Glutamatergic neuron (in vitro differentiated cells): Measurements from ENCODE around the gene BHLHA15. TPM values are rescaled to one million over a fixed set of nuclear protein-coding genes. Genes with fewer than 3 reads are reported as not detected.
A peak's percentile ranks its signal among the peaks of the same experiment; 100 is the strongest.

Experiments
- DNase-seq: peaks from one replicate; pipeline ENCODE4 v3.0.0; 2022
- H3K27ac Mint-ChIP-seq: one replicate; pipeline ENCODE4 v1.8.0; 2020; ENCODE audit warnings: mild to moderate bottlenecking, mixed read lengths, inconsistent platforms; ENCODE audit not compliant: unreplicated experiment
- H3K27me3 Mint-ChIP-seq: one replicate; pipeline ENCODE4 v1.8.0; 2020; ENCODE audit warnings: mild to moderate bottlenecking, moderate library complexity, mixed read lengths, inconsistent platforms; ENCODE audit not compliant: unreplicated experiment
- H3K36me3 Mint-ChIP-seq: one replicate; pipeline ENCODE4 v1.8.0; 2020; ENCODE audit warnings: mild to moderate bottlenecking, mixed read lengths, inconsistent platforms; ENCODE audit not compliant: unreplicated experiment
- H3K4me1 Mint-ChIP-seq: one replicate; pipeline ENCODE4 v1.8.0; 2020; ENCODE audit warnings: mild to moderate bottlenecking, low read depth, mixed read lengths, inconsistent platforms; ENCODE audit not compliant: unreplicated experiment
- H3K4me3 Mint-ChIP-seq: one replicate; pipeline ENCODE4 v1.8.0; 2020; ENCODE audit warnings: mild to moderate bottlenecking, mixed read lengths, inconsistent platforms; ENCODE audit not compliant: unreplicated experiment
- H3K9me3 Mint-ChIP-seq: one replicate; pipeline ENCODE4 v1.8.0; 2020; ENCODE audit warnings: mild to moderate bottlenecking, moderate library complexity, mixed read lengths, inconsistent platforms; ENCODE audit not compliant: unreplicated experiment
- CTCF ChIP-seq: fragments of 200-600 bp; sonication (generic); IDR thresholded peaks from one replicate; pipeline ENCODE4 v1.5.0; 2021; ENCODE audit not compliant: partially characterized antibody, unreplicated experiment
- total RNA-seq: library from RNA; stranded (reverse); fragmentation: NEBNext Ultra II Directional; extraction: Animal tissue kit (Norgen Biotek cat#: 25700); gene quantifications from one replicate; pipeline ENCODE4 v1.2.1, GENCODE V29; 2021; ENCODE audit not compliant: unreplicated experiment

Gene BHLHA15
- total RNA-seq, 1 donor from 2014 or later, result not detected

- peaks cover 6% of the 10 kb centered on the region for H3K36me3 Mint-ChIP-seq
- TF ChIP-seq CTCF, result no peak
- H3K9me3 Mint-ChIP-seq, result peaks cover 7% of the 10 kb centered on the region
- H3K4me3 Mint-ChIP-seq, result no peak overlapping the region
- H3K4me1 Mint-ChIP-seq, result no peaks in the 10 kb centered on the region
- H3K27me3 Mint-ChIP-seq, result no peaks in the 10 kb centered on the region
- no peak for DNase-seq
- H3K27ac Mint-ChIP-seq, result no peak overlapping the region
Observed at GRCh38 chr7:98238076-98238475, 26.8 kb downstream of the BHLHA15 start.

- no peak for TF ChIP-seq CTCF
- Mint-ChIP-seq H3K36me3 (peaks cover 6% of the 10 kb centered on the region), H3K4me3 (no peak overlapping the region), H3K9me3 (peaks cover 5% of the 10 kb centered on the region), H3K27ac (no peak overlapping the region), H3K4me1 (no peaks in the 10 kb centered on the region), H3K27me3 (no peaks in the 10 kb centered on the region)
- no peak for DNase-seq
Observed at GRCh38 chr7:98238976-98239375, 27.7 kb downstream of the BHLHA15 start.

- Mint-ChIP-seq H3K4me3 (no peak overlapping the region), H3K27ac (peak overlapping the region; percentile 12), H3K27me3 (no peaks in the 10 kb centered on the region), H3K4me1 (no peaks in the 10 kb centered on the region), H3K36me3 (peaks cover 6% of the 10 kb centered on the region), H3K9me3 (peaks cover 3% of the 10 kb centered on the region)
- peak; percentile 81 for DNase-seq
- TF ChIP-seq CTCF, result peak; percentile 83
Observed at GRCh38 chr7:98240961-98241673, 29.9 kb downstream of the BHLHA15 start.

GRCh38 chr7:98241674-98242241 lies 30.5 kb downstream of the BHLHA15 start:
- peak overlapping the region; percentile 12 for H3K27ac Mint-ChIP-seq
- peaks cover 6% of the 10 kb centered on the region for H3K36me3 Mint-ChIP-seq
- DNase-seq, result no peak
- no peak overlapping the region for H3K4me3 Mint-ChIP-seq
- peaks cover 3% of the 10 kb centered on the region for H3K9me3 Mint-ChIP-seq
- no peaks in the 10 kb centered on the region for H3K4me1 Mint-ChIP-seq
- H3K27me3 Mint-ChIP-seq, result no peaks in the 10 kb centered on the region
- peak; percentile 49 for TF ChIP-seq CTCF

- H3K27me3 Mint-ChIP-seq, result peaks cover 2% of the 10 kb centered on the region
- no peak overlapping the region for H3K4me3 Mint-ChIP-seq
- H3K4me1 Mint-ChIP-seq, result peaks cover 1% of the 10 kb centered on the region
- TF ChIP-seq CTCF, result no peak
- DNase-seq, result no peak
- H3K27ac Mint-ChIP-seq, result no peak overlapping the region
- H3K9me3 Mint-ChIP-seq, result peaks cover 3% of the 10 kb centered on the region
- peaks cover 6% of the 10 kb centered on the region for H3K36me3 Mint-ChIP-seq
Observed at GRCh38 chr7:98242342-98242741, 31.1 kb downstream of the BHLHA15 start.
